K562 (cell line): Measurements from ENCODE around the gene SNRNP48. TPM values are rescaled to one million over a fixed set of nuclear protein-coding genes. Genes with fewer than 3 reads are reported as not detected.
A peak's percentile ranks its signal among the peaks of the same experiment; 100 is the strongest.

Source experiments
- CBX8 ChIP-seq: fragments of 200-600 bp; sonication (generic); IDR thresholded peaks from 2 replicates; pipeline ENCODE4 v1.6.1; 2012; ENCODE audit warnings: borderline replicate concordance, mixed run types, low read depth, mild to moderate bottlenecking, moderate library complexity, mixed read lengths, low read length, control low read depth, inconsistent platforms; ENCODE audit not compliant: poor library complexity, severe bottlenecking; ENCODE audit errors: extremely low read depth
- EHMT2 ChIP-seq: fragments of 450-650 bp; IDR thresholded peaks from 2 replicates; pipeline ENCODE4 v1.6.1; 2018; ENCODE audit warnings: antibody characterized with exemption
- HINFP ChIP-seq: fragments of 450-650 bp; conservative IDR thresholded peaks from 2 replicates; pipeline ENCODE4 v1.6.1; 2016; ENCODE audit warnings: missing genetic modification characterization, low read depth, mild to moderate bottlenecking, control low read depth, missing compliant biosample characterization
- LEF1 ChIP-seq: fragments of 450-650 bp; IDR thresholded peaks from 2 replicates; pipeline ENCODE4 v1.6.1; 2016; ENCODE audit warnings: mild to moderate bottlenecking
- MYBL2 ChIP-seq, 2 experiments: fragments of 450-650 bp in 1 of 2; sonication (generic) in 1 of 2; formaldehyde crosslinking in 1 of 2; IDR thresholded peaks; 2 replicates each; pipeline versions ENCODE4 v1.6.1 to v1.8.1; 2017 to 2022; ENCODE audit warnings: borderline replicate concordance in 1 of 2, inconsistent platforms in 1 of 2, low read depth in 1 of 2, mild to moderate bottlenecking in 1 of 2, missing genetic modification reagents in 1 of 2, moderate library complexity in 1 of 2
- NFE2L1 ChIP-seq: fragments of 450-650 bp; IDR thresholded peaks from 2 replicates; pipeline ENCODE4 v1.6.1; 2016; ENCODE audit warnings: missing genetic modification characterization, low read depth, mild to moderate bottlenecking, missing compliant biosample characterization, moderate library complexity, borderline replicate concordance
- PHF21A ChIP-seq: fragments of 450-650 bp; IDR thresholded peaks from 2 replicates; pipeline ENCODE4 v1.6.1; 2017; ENCODE audit warnings: low read depth, borderline replicate concordance
- PML ChIP-seq: IDR thresholded peaks from 2 replicates; pipeline ENCODE4 v1.6.1; 2012; ENCODE audit warnings: low read length, inconsistent platforms
- POLR3G ChIP-seq: IDR thresholded peaks from 2 replicates; pipeline ENCODE4 v1.6.1; 2011; ENCODE audit not compliant: insufficient read length, insufficient replicate concordance; ENCODE audit errors: extremely low read depth
- REST ChIP-seq, 2 experiments: fragments of 450-650 bp; formaldehyde crosslinking in 1 of 2; IDR thresholded peaks; 2 replicates each; pipeline versions ENCODE4 v1.4.0 to v1.6.1; 2014 to 2020; ENCODE audit warnings: mild to moderate bottlenecking in 2 of 2, borderline replicate concordance in 1 of 2, low read depth in 1 of 2
- SPI1 ChIP-seq: IDR thresholded peaks from 2 replicates; pipeline ENCODE4 v1.6.1; 2011; ENCODE audit warnings: low read depth, low read length, control low read depth, borderline replicate concordance
- STAT5A ChIP-seq: IDR thresholded peaks from 2 replicates; pipeline ENCODE4 v1.6.1; 2012; ENCODE audit warnings: low read length, inconsistent platforms, borderline replicate concordance
- THRA ChIP-seq: fragments of 450-650 bp; IDR thresholded peaks from 2 replicates; pipeline ENCODE4 v1.6.1; 2017; ENCODE audit warnings: mild to moderate bottlenecking, moderate library complexity
- ZNF121 ChIP-seq: sonication (generic); formaldehyde crosslinking; conservative IDR thresholded peaks from 2 replicates; pipeline ENCODE4 v1.8.0; 2022; ENCODE audit warnings: missing genetic modification reagents
- ZNF583 ChIP-seq: fragments of 250-450 bp; sonication (Bioruptor Pico); IDR thresholded peaks from 2 replicates; pipeline ENCODE4 v1.4.0; 2020
- polyA plus RNA-seq, 8 experiments: library from polyadenylated mRNA; depleted of rRNA in 4 of 8; stranded (reverse) in 5 of 8; unstranded in 3 of 8; fragments of >200 nt; fragmentation: Nextera tagmentation in 2 of 8; fragmentation: Illumina TruSeq in 1 of 8; extraction: Ambion mirVana in 2 of 8; extraction: Trizol in 1 of 8; gene quantifications; 2 replicates each; pipeline versions ENCODE4 v1.2.1 to v1.2.3, GENCODE V29; 2011 to 2014; ENCODE audit warnings: inconsistent platforms in 1 of 8, missing spikeins in 1 of 8
- total RNA-seq, 7 experiments: library from RNA; depleted of rRNA in 6 of 7; stranded (reverse); fragments of >200 nt in 6 of 7; fragmentation: Illumina TruSeq in 2 of 7; extraction: Trizol in 2 of 7; gene quantifications; 2 replicates each; pipeline versions ENCODE4 v1.2.1 to v1.2.3, GENCODE V29; 2011 to 2021; ENCODE audit warnings: low replicate concordance in 1 of 7

Gene SNRNP48
- total and polyA plus RNA-seq, 9 of the 15 experiments (the other 6 are each of a cell fraction or from before 2014, with no cell fraction given) = 6.2 to 32.9 (median 18.6) TPM

GRCh38 chr6:7589949-7590917, at the start of gene SNRNP48 (continued):
- no peak for TF ChIP-seq NFE2L1 (tag)
- TF ChIP-seq HINFP (tag) = no peak
- TF ChIP-seq REST (IDR thresholded peaks at IDR 0.05; ENCODE audit: borderline replicate concordance) = peak; percentile 85
- TF ChIP-seq REST (CRISPR knock-in tag; IDR thresholded peaks at IDR 0.05; ENCODE audit: low read depth) = no peak
- TF ChIP-seq PHF21A = no peak
- TF ChIP-seq ZNF121 (CRISPR knock-in tag) = no peak
- peak; percentile 65; the same call in 1 of the 2 replicates for TF ChIP-seq PML
- TF ChIP-seq LEF1 = no peak
- no peak for TF ChIP-seq MYBL2 (IDR thresholded peaks at IDR 0.05; ENCODE audit: low read depth)
- no peak for TF ChIP-seq MYBL2 (CRISPR knock-in tag; IDR thresholded peaks at IDR 0.05; ENCODE audit: borderline replicate concordance)
- TF ChIP-seq STAT5A = no peak
- TF ChIP-seq ZNF583 (CRISPR knock-in tag) = no peak; the same call in 1 of the 2 replicates
- no peak for TF ChIP-seq EHMT2
- no peak for TF ChIP-seq CBX8
- 0 out of 2 replicates have a peak, but pooled peaks have one; percentile 62 for TF ChIP-seq SPI1
- TF ChIP-seq POLR3G = no peak
- no peak for TF ChIP-seq THRA
